Suprapubic skin (tissue), 3 donors: ENCODE measurements around the gene AMDHD1.

Experiments used
- POLR2A ChIP-seq, 2 donors: fragments of 450-650 bp; IDR thresholded peaks; one replicate each; pipeline ENCODE4 v1.6.1; 2017; ENCODE audit warnings: antibody characterized with exemption in 2 of 2, mild to moderate bottlenecking in 2 of 2, moderate library complexity in 2 of 2
- TF ChIP-seq, protein P1 (sequence below), 2 donors: fragments of 200-600 bp in 1 of 2; fragments of 450-650 bp in 1 of 2; sonication (generic) in 1 of 2; IDR thresholded peaks; one replicate each; pipeline ENCODE4 v1.5.1; 2016 to 2019; ENCODE audit warnings: antibody characterized with exemption in 2 of 2, mild to moderate bottlenecking in 1 of 2, moderate library complexity in 1 of 2

DNA sequence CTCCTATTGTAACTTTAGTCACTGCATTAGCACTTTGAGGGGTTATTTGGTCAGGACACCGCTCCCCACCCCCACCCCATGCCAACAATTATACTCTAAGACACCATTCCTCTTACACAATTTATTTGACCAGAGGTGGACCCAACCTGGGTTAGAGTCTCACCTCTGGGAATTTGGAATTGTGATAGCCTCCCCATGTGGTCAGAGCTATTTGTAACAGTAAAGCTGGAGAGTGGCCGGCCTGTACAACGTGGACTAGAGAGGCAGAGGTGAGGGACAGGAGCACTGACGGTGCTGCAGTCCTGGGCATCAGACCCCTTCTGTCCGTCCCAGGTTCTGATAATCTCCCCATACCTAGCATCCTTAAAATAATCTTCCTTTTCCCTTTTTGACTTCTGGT is 56.4 kb downstream of the AMDHD1 start:
- TF ChIP-seq, protein P1, sequence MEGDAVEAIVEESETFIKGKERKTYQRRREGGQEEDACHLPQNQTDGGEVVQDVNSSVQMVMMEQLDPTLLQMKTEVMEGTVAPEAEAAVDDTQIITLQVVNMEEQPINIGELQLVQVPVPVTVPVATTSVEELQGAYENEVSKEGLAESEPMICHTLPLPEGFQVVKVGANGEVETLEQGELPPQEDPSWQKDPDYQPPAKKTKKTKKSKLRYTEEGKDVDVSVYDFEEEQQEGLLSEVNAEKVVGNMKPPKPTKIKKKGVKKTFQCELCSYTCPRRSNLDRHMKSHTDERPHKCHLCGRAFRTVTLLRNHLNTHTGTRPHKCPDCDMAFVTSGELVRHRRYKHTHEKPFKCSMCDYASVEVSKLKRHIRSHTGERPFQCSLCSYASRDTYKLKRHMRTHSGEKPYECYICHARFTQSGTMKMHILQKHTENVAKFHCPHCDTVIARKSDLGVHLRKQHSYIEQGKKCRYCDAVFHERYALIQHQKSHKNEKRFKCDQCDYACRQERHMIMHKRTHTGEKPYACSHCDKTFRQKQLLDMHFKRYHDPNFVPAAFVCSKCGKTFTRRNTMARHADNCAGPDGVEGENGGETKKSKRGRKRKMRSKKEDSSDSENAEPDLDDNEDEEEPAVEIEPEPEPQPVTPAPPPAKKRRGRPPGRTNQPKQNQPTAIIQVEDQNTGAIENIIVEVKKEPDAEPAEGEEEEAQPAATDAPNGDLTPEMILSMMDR (IDR thresholded peaks at IDR 0.05), result no peak
- no peak for TF ChIP-seq POLR2A (IDR thresholded peaks at IDR 0.05)
